Measurements from ENCODE around the gene PFDN1. TPM values are rescaled to one million over a fixed set of nuclear protein-coding genes. Genes with fewer than 3 reads are reported as not detected.

The PFDN1 gene
- total and polyA plus RNA-seq, 9 of the 15 experiments (the other 6 are each of a cell fraction or from before 2014, with no cell fraction given) = 45.5 to 215 (median 78.0) TPM

DNA sequence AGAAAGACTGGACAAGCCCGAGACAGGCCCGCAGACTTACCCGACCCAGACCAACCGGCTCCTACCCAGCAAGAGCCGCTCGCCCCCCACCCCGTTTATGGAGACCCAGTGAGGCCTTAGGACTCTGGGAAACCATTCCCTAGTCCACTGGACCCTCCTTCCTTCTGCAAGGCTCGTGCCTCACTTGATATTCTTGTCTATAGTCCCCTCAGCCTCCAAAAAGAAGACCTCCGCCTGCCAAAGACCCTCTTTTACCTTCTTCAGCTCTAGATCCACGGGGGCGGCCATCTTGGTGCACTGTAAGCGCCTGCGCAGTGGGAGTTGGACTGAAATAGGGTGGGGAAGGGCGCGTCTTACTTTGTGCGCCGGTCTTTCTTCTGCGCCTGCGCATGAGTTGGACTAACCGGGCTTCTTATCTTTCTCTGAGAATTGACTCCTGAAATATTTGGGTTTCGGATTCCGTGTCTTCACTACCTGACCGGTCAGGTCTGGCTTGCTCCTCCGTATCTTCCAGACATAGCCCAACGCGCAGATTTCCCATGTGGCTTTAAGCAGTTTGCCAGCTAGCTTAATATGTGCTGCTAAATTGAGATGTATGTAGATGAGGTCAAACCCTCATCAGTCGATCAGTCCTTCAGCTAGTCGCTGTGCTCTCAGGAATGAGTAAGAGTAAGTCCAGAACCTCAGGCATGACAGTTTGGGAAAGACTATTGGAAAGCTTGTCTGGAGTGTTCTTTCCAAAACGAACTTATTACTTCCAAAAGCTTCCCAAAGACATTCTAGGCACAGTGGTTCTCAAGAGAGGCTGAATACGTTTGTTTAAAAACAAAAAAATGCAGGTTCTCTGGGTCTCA lies at the start of gene PFDN1 (continued):
- TF ChIP-seq CHCHD3 (CRISPR knock-in tag; IDR thresholded peaks at IDR 0.05) = no peak
- no peak; the same call in 1 of the 2 replicates for TF ChIP-seq JUND (IDR thresholded peaks at IDR 0.05; ENCODE audit: borderline replicate concordance, low read depth, low read length)
- TF ChIP-seq JUND (tag; IDR thresholded peaks at IDR 0.05; ENCODE audit: borderline replicate concordance, low read depth, low read length) = peak; percentile 63; the same call in 2 of the 3 replicates
- peak; percentile 21; the same call in 1 of the 2 replicates for TF ChIP-seq ZNF263 (CRISPR knock-in tag; IDR thresholded peaks at IDR 0.05; ENCODE audit: borderline replicate concordance)
- TF ChIP-seq PHF20 (IDR thresholded peaks at IDR 0.05; ENCODE audit: partially characterized antibody) = peak; percentile 94
- no peak for TF ChIP-seq U2AF1 (optimal IDR thresholded peaks at IDR 0.05; ENCODE audit: low read depth, low read length)
- no peak for TF ChIP-seq CCAR2 (IDR thresholded peaks at IDR 0.05; ENCODE audit: low read depth, low read length)
- TF ChIP-seq, protein P1, sequence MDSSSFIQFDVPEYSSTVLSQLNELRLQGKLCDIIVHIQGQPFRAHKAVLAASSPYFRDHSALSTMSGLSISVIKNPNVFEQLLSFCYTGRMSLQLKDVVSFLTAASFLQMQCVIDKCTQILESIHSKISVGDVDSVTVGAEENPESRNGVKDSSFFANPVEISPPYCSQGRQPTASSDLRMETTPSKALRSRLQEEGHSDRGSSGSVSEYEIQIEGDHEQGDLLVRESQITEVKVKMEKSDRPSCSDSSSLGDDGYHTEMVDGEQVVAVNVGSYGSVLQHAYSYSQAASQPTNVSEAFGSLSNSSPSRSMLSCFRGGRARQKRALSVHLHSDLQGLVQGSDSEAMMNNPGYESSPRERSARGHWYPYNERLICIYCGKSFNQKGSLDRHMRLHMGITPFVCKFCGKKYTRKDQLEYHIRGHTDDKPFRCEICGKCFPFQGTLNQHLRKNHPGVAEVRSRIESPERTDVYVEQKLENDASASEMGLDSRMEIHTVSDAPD (CRISPR knock-in tag; IDR thresholded peaks at IDR 0.05) = no peak
- peak in 1 of 2 experiments; percentile 12; a peak in 1 of 4 replicates for TF ChIP-seq NONO (IDR thresholded peaks at IDR 0.05; ENCODE audit: low read depth in 2 of 2, low read length in 1 of 2)
- TF ChIP-seq XRCC3 (IDR thresholded peaks at IDR 0.05) = no peak
- no peak for TF ChIP-seq XRCC5 (IDR thresholded peaks at IDR 0.05; ENCODE audit: low read depth, low read length)
- no peak for TF ChIP-seq KAT7 (CRISPR knock-in tag; IDR thresholded peaks at IDR 0.05; ENCODE audit: borderline replicate concordance)
- no peak for TF ChIP-seq TRIM28 (IDR thresholded peaks at IDR 0.05)
- no peak for TF ChIP-seq CEBPB (tag; IDR thresholded peaks at IDR 0.05)
- peak; percentile 61; the same call in 1 of the 2 replicates for TF ChIP-seq NFRKB (IDR thresholded peaks at IDR 0.05; ENCODE audit: low read depth)
- TF ChIP-seq, protein P2, sequence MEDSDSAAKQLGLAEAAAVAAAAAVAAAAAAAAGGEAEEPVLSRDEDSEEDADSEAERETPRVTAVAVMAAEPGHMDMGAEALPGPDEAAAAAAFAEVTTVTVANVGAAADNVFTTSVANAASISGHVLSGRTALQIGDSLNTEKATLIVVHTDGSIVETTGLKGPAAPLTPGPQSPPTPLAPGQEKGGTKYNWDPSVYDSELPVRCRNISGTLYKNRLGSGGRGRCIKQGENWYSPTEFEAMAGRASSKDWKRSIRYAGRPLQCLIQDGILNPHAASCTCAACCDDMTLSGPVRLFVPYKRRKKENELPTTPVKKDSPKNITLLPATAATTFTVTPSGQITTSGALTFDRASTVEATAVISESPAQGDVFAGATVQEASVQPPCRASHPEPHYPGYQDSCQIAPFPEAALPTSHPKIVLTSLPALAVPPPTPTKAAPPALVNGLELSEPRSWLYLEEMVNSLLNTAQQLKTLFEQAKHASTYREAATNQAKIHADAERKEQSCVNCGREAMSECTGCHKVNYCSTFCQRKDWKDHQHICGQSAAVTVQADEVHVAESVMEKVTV (CRISPR knock-in tag; IDR thresholded peaks at IDR 0.05) = no peak
- no peak for TF ChIP-seq BMI1 (IDR thresholded peaks at IDR 0.05; ENCODE audit: low read length)
- TF ChIP-seq HCFC1 (IDR thresholded peaks at IDR 0.05; ENCODE audit: low read depth, low read length) = peak; percentile 61
- TF ChIP-seq, protein P3, sequence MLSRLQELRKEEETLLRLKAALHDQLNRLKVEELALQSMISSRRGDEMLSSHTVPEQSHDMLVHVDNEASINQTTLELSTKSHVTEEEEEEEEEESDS (CRISPR knock-in tag; IDR thresholded peaks at IDR 0.05) = no peak
- no peak for TF ChIP-seq HMG20B (CRISPR knock-in tag; IDR thresholded peaks at IDR 0.05)
- no peak for TF ChIP-seq NCOA6 (IDR thresholded peaks at IDR 0.05)
- no peak for TF ChIP-seq NCOR1 (IDR thresholded peaks at IDR 0.05)
- no peak for TF ChIP-seq ARHGAP35 (IDR thresholded peaks at IDR 0.05; ENCODE audit: partially characterized antibody)
- TF ChIP-seq ETV6 (IDR thresholded peaks at IDR 0.05; ENCODE audit: borderline replicate concordance in 1 of 2, low read depth in 2 of 2, low read length in 1 of 2) = no peak
- TF ChIP-seq ETV6 (CRISPR knock-in tag; IDR thresholded peaks at IDR 0.05; ENCODE audit: borderline replicate concordance) = no peak
- peak; percentile 93; the same call in 1 of the 2 replicates for TF ChIP-seq GTF2E2 (tag; IDR thresholded peaks at IDR 0.05)
- TF ChIP-seq RFX1 (IDR thresholded peaks at IDR 0.05) = no peak
- no peak for TF ChIP-seq SRSF9 (IDR thresholded peaks at IDR 0.05; ENCODE audit: borderline replicate concordance, low read depth, low read length)
- TF ChIP-seq NR3C1 (CRISPR knock-in tag; IDR thresholded peaks at IDR 0.05) = no peak

Measured in K562 (cell line).